Natural killer cell (primary cell): Measurements from ENCODE around the gene MOV10L1. TPM values are rescaled to one million over a fixed set of nuclear protein-coding genes. Genes with fewer than 3 reads are reported as not detected.
A peak's percentile ranks its signal among the peaks of the same experiment; 100 is the strongest.

Experiments used
- ATAC-seq, 3 donors: fragments of 150-1000 bp in 2 of 3; fragments of 200-7000 bp in 1 of 3; cut with Tn5 transposase; 1 replicate in 1 of 3; 2 replicates in 2 of 3; pipeline ENCODE4 v1.10.0; 2021; ENCODE audit warnings: mild to moderate bottlenecking in 2 of 3, moderate library complexity in 2 of 3
- DNase-seq, 2 donors: peaks; one replicate each; pipeline versions ENCODE4 v3.0.0 to v3.0.0-alpha.2; 2013 to 2021; ENCODE audit warnings: mixed read lengths in 1 of 2
- H3K27ac ChIP-seq: one replicate; pipeline ENCODE4 v1.5.1; 2013; ENCODE audit warnings: mild to moderate bottlenecking, low read length
- H3K27me3 ChIP-seq: one replicate; pipeline ENCODE4 v1.6.1; 2013; ENCODE audit warnings: low read length; ENCODE audit not compliant: control insufficient read depth, insufficient read depth
- H3K36me3 ChIP-seq: one replicate; pipeline ENCODE4 v1.6.1; 2013; ENCODE audit warnings: low read length; ENCODE audit not compliant: control insufficient read depth, insufficient read depth
- H3K4me1 ChIP-seq: one replicate; pipeline ENCODE4 v1.6.1; 2013; ENCODE audit warnings: low read length; ENCODE audit not compliant: control insufficient read depth, insufficient read depth
- H3K4me3 ChIP-seq: one replicate; pipeline ENCODE4 v1.5.1; 2013; ENCODE audit warnings: low read length
- H3K9me3 ChIP-seq: one replicate; pipeline ENCODE4 v1.6.1; 2013; ENCODE audit warnings: low read length; ENCODE audit not compliant: control insufficient read depth, insufficient read depth
- H3K27ac Mint-ChIP-seq, 2 donors: one replicate each; pipeline ENCODE4 v1.8.0; 2022; ENCODE audit warnings: mild to moderate bottlenecking in 2 of 2, mixed read lengths in 2 of 2, moderate library complexity in 1 of 2
- H3K27me3 Mint-ChIP-seq, 2 donors: one replicate each; pipeline ENCODE4 v1.8.0; 2022; ENCODE audit warnings: low read depth in 2 of 2, mixed read lengths in 2 of 2
- H3K36me3 Mint-ChIP-seq: one replicate; pipeline ENCODE4 v1.8.0; 2022; ENCODE audit warnings: mixed read lengths
- H3K4me1 Mint-ChIP-seq, 2 donors: one replicate each; pipeline ENCODE4 v1.8.0; 2022; ENCODE audit warnings: mixed read lengths in 2 of 2
- H3K4me3 Mint-ChIP-seq: one replicate; pipeline ENCODE4 v1.8.0; 2022; ENCODE audit warnings: mild to moderate bottlenecking, moderate library complexity, mixed read lengths
- H3K9me3 Mint-ChIP-seq, 2 donors: one replicate each; pipeline ENCODE4 v1.8.0; 2022; ENCODE audit warnings: mixed read lengths in 2 of 2
- WGBS: methylation state at CpG from one replicate; pipeline ENCODE4 v1.1.7; 2013; ENCODE audit warnings: missing lambda C conversion rate; ENCODE audit not compliant: insufficient coverage; 5-methylcytosine and 5-hydroxymethylcytosine counted together
- intact Hi-C: fragments of 100-400 bp; cut with micrococcal nuclease; formaldehyde crosslinking; loops from one replicate; pipeline ENCODE4 v1.14.2; 2022
- total RNA-seq, 4 donors: library from RNA; stranded (reverse); fragments of 120-200 nt in 1 of 4; gene quantifications; one replicate each; pipeline versions ENCODE4 v1.2.3 to v1.2.4, GENCODE V29; 2013 to 2022
- TF ChIP-seq, protein P1 (sequence below): fragments of 200-600 bp; IDR thresholded peaks from one replicate; pipeline ENCODE4 v1.8.0; 2022; ENCODE audit warnings: antibody characterized with exemption

MOV10L1 gene
- total RNA-seq, 3 donors from 2014 or later (not counting 1 experiment from before 2014, with no cell fraction given): 1.0 to 1.7 TPM; not detected in 1

DNA sequence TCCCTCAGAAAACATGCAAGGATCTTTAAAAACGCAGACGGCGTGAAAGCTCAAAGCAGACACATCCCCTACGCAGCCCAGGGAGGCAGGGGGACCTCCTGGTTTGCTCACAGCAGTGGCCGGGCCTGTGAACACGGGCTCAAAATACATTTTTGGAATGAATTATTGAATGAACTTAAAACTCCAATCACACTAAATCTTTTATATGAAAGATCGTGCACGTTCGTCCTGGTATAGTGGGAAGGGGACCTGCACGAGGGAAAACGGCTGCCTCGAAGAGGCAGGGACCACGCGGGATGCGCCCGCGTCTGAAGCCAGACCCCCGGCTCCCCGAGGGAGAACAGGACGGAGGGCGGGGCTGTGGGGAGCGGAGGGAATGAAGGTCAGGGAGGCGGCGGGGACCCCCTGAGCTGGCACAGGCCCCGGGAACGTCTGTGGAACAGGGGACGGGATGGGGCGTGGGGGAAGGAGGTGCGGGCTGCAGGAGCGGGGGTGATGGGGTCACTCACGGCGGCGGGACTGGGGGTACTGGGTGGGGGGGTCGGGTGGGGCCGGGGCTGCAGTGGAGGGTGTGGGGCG, 79.5 kb downstream of the MOV10L1 start:
- Mint-ChIP-seq H3K4me1 (peaks cover 0 to 14% of the 10 kb centered on the region in 2 donors), H3K4me3 (peak overlapping the region; percentile 66), H3K27me3 (peaks cover 25 to 34% of the 10 kb centered on the region in 2 donors), H3K36me3 (no peaks in the 10 kb centered on the region), H3K27ac (peak overlapping the region in 1 of 2 donors; percentile 84), H3K9me3 (no peaks in the 10 kb centered on the region)
- Histone ChIP-seq H3K9me3 (no peaks in the 10 kb centered on the region), H3K36me3 (no peaks in the 10 kb centered on the region), H3K27me3 (peaks cover 19% of the 10 kb centered on the region), H3K4me3 (no peak overlapping the region), H3K4me1 (peaks cover 5% of the 10 kb centered on the region), H3K27ac (no peak overlapping the region)
- intact Hi-C loops: no loop called here
- 23% methylated on average over 26 of the region's 36 CpGs for WGBS
- TF ChIP-seq, protein P1, sequence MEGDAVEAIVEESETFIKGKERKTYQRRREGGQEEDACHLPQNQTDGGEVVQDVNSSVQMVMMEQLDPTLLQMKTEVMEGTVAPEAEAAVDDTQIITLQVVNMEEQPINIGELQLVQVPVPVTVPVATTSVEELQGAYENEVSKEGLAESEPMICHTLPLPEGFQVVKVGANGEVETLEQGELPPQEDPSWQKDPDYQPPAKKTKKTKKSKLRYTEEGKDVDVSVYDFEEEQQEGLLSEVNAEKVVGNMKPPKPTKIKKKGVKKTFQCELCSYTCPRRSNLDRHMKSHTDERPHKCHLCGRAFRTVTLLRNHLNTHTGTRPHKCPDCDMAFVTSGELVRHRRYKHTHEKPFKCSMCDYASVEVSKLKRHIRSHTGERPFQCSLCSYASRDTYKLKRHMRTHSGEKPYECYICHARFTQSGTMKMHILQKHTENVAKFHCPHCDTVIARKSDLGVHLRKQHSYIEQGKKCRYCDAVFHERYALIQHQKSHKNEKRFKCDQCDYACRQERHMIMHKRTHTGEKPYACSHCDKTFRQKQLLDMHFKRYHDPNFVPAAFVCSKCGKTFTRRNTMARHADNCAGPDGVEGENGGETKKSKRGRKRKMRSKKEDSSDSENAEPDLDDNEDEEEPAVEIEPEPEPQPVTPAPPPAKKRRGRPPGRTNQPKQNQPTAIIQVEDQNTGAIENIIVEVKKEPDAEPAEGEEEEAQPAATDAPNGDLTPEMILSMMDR: no peak
- no peak for ATAC-seq
- DNase-seq: no peak

GRCh38 chr22:50169774-50170341, 80.1 kb downstream of the MOV10L1 start:
- DNase-seq (peak in 1 of 2 donors; percentile 40), ATAC-seq (peak; percentile 66 to 79 (median 76))
- TF ChIP-seq, protein P1: no peak
- peaks cover 19% of the 10 kb centered on the region for H3K27me3 ChIP-seq
- Mint-ChIP-seq H3K4me3 (peak overlapping the region; percentile 49), H3K9me3 (no peaks in the 10 kb centered on the region), H3K27ac (no peak overlapping the region), H3K4me1 (peaks cover 0 to 14% of the 10 kb centered on the region in 2 donors), H3K36me3 (no peaks in the 10 kb centered on the region), H3K27me3 (peaks cover 25 to 33% of the 10 kb centered on the region in 2 donors)
- peaks cover 5% of the 10 kb centered on the region for H3K4me1 ChIP-seq
- H3K27ac ChIP-seq: no peak overlapping the region
- H3K9me3 ChIP-seq: no peaks in the 10 kb centered on the region
- no peak overlapping the region for H3K4me3 ChIP-seq
- intact Hi-C loops: no loop called here
- under 1% methylated on average over 64 of the region's 70 CpGs for WGBS
- H3K36me3 ChIP-seq: no peaks in the 10 kb centered on the region

DNA sequence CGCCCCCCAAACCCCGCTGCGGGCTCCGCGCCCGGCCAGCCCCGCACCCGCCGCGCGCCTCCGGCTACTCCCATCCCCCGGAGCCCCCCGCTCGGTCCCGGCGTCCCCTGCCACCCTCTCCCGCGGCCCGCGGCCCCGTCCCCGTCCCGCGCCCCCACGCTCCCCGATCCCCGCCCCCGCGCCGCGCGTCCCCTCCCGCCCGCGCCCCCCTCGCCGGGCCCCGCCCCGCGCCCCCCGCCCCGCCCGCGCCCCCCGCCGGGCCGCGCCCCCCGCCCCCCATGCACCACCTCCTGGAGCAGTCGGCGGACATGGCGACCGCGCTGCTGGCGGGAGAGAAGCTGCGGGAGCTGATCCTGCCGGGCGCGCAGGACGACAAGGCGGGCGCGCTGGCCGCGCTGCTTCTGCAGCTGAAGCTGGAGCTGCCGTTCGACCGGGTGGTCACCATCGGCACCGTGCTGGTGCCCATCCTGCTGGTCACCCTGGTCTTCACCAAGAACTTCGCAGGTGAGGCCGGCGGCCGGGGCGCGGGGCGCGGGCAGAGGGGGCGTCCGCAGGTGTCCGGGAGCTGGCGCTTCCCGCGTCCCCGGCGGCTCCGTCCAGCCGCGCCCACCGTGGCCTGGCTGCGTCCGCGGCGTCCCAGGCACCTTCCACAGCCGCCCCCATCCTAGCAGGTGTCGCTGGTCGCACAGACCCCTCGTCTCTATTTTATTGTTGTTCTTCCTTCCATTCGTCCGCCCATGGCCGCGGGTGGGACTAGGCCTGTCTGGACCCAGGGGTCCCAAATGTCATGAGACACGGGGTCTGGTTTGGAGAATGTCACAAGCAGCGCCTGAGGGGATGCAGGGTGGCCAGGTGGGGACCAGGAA, 80.9 kb downstream of the MOV10L1 start, which contains the start of gene PANX2:
Gene PANX2, plus strand, starts transcription at position 279 of the 866 bp plus-strand sequence. Its CDS starts 0 bp downstream, at position 279.
- Mint-ChIP-seq H3K27ac (peak within 1 kb of the TSS in 1 of 2 donors; percentile 84), H3K9me3 (no peaks in the 10 kb centered on the region), H3K4me3 (peak within 1 kb of the TSS; percentile 81), H3K27me3 (peaks cover 25 to 33% of the 10 kb centered on the region in 2 donors), H3K4me1 (peaks cover 0 to 14% of the 10 kb centered on the region in 2 donors), H3K36me3 (no peaks in the 10 kb centered on the region)
- TF ChIP-seq, protein P1: no peak
- Histone ChIP-seq H3K9me3 (no peaks in the 10 kb centered on the region), H3K4me3 (no peak within 1 kb of the TSS), H3K27me3 (peaks cover 19% of the 10 kb centered on the region), H3K36me3 (no peaks in the 10 kb centered on the region), H3K4me1 (peaks cover 5% of the 10 kb centered on the region), H3K27ac (no peak within 1 kb of the TSS)
- intact Hi-C loops: no loop called here
- DNase-seq: no peak
- 19% methylated on average over 96 of the region's 105 CpGs for WGBS
- peak in 2 of 3 donors; percentile 10 to 18 for ATAC-seq
